Measurements from ENCODE around the gene TOMM34.

Gene TOMM34

GRCh38 chr20:44924541-44924940 lies 35.7 kb downstream of the TOMM34 start:
- no peak for DNase-seq

GRCh38 chr20:44921447-44921846 lies 38.8 kb downstream of the TOMM34 start:
- DNase-seq, result no peak

- DNase-seq, result no peak
Measured at GRCh38 chr20:44918761-44919160, 41.4 kb downstream of the TOMM34 start.

GRCh38 chr20:44918342-44918741 lies 41.9 kb downstream of the TOMM34 start:
- DNase-seq, result no peak

GRCh38 chr20:44917399-44917798 lies 42.8 kb downstream of the TOMM34 start:
- DNase-seq, result no peak

GRCh38 chr20:44916586-44916985 lies 43.6 kb downstream of the TOMM34 start:
- no peak for DNase-seq

GRCh38 chr20:44914924-44915323 lies 45.3 kb downstream of the TOMM34 start:
- no peak for DNase-seq

GRCh38 chr20:44912189-44912588 lies 48.0 kb downstream of the TOMM34 start:
- DNase-seq, result no peak

GRCh38 chr20:44911264-44911921 lies 48.8 kb downstream of the TOMM34 start:
- DNase-seq, result peak; percentile 9

- no peak for DNase-seq
Measured at GRCh38 chr20:44910690-44911262, 49.4 kb downstream of the TOMM34 start.

- DNase-seq, result peak; percentile 87
Measured at GRCh38 chr20:44909872-44910689, 50.1 kb downstream of the TOMM34 start, which contains the start of gene PABPC1L. PABPC1L (plus strand) TSS chr20:44910060; CDS start chr20:44910144, 84 bp downstream.

- no peak for DNase-seq
Measured at GRCh38 chr20:44908987-44909871, 51.0 kb downstream of the TOMM34 start.

- DNase-seq, result no peak
Measured at GRCh38 chr20:44904377-44904776, 55.8 kb downstream of the TOMM34 start.

GRCh38 chr20:44901974-44902373 lies 58.2 kb downstream of the TOMM34 start:
- DNase-seq, result no peak

GRCh38 chr20:44900231-44900854 lies 59.9 kb downstream of the TOMM34 start:
- DNase-seq, result no peak

GRCh38 chr20:44897133-44897532 lies 63.1 kb downstream of the TOMM34 start:
- DNase-seq, result no peak

- DNase-seq, result no peak
Measured at GRCh38 chr20:44896583-44896982, 63.6 kb downstream of the TOMM34 start.

GRCh38 chr20:44894959-44895358 lies 65.2 kb downstream of the TOMM34 start:
- DNase-seq, result no peak
